ENCODE results near the gene RPS26.
"Not testable (repeated sequence)": the region's sequence is repeated elsewhere in the genome, so short reads cannot be mapped to it uniquely, and the experiment has no call there.

Gene RPS26

DNA sequence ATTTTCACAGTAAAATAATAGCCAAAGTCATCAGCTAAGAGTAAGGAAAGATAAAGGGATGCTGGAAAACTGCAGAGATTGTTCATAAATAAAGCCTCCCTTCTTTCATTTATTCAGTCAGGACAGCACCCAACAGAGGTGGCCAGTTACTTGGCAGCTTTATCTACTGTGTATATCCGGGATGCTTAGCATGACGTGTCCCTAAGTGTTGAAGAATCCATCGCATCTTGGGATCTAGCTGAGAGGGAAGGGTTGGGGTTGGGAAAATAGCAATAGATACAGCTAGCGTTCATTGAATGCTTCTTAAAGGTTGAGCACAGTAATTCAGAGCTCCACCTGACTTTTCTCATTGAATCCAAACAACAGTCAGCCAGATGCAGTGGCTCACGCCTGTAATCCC lies 32.7 kb downstream of the RPS26 start:
- H3K36me3 ChIP-seq (ENCODE audit: control insufficient read depth, insufficient read depth, low read length) = no peaks in the 10 kb centered on the region
- H3K27me3 ChIP-seq (replicated peaks; ENCODE audit: control insufficient read depth, insufficient read depth, low read length, poor library complexity, severe bottlenecking) = no peaks in the 10 kb centered on the region
- H3K9me3 ChIP-seq (ENCODE audit: control insufficient read depth, low read length) = no peaks in the 10 kb centered on the region
- no peak overlapping the region for H3K4me3 ChIP-seq (ENCODE audit: insufficient read depth, low read depth, low read length, poor library complexity, severe bottlenecking)
- no peak overlapping the region for H3K27ac ChIP-seq (ENCODE audit: insufficient read depth, low read length, poor library complexity, severe bottlenecking)
- H3K4me1 ChIP-seq (ENCODE audit: control insufficient read depth, insufficient read depth, low read length, poor library complexity, severe bottlenecking) = peaks cover 6% of the 10 kb centered on the region
- no peak for DNase-seq

- not testable (repeated sequence) for H3K4me3 ChIP-seq (ENCODE audit: insufficient read depth, low read depth, low read length, poor library complexity, severe bottlenecking); H3K27me3 ChIP-seq (replicated peaks; ENCODE audit: control insufficient read depth, insufficient read depth, low read length, poor library complexity, severe bottlenecking); H3K9me3 ChIP-seq (ENCODE audit: control insufficient read depth, low read length); DNase-seq; H3K27ac ChIP-seq (ENCODE audit: insufficient read depth, low read length, poor library complexity, severe bottlenecking); H3K36me3 ChIP-seq (ENCODE audit: control insufficient read depth, insufficient read depth, low read length)
- peaks cover 17% of the 10 kb centered on the region for H3K4me1 ChIP-seq (ENCODE audit: control insufficient read depth, insufficient read depth, low read length, poor library complexity, severe bottlenecking)
Measured at GRCh38 chr12:56077966-56078365, 36.2 kb downstream of the RPS26 start.

- no peak for DNase-seq
- Histone ChIP-seq H3K9me3 (ENCODE audit: control insufficient read depth, low read length) (no peaks in the 10 kb centered on the region), H3K4me1 (ENCODE audit: control insufficient read depth, insufficient read depth, low read length, poor library complexity, severe bottlenecking) (peaks cover 17% of the 10 kb centered on the region), H3K36me3 (ENCODE audit: control insufficient read depth, insufficient read depth, low read length) (no peaks in the 10 kb centered on the region), H3K4me3 (ENCODE audit: insufficient read depth, low read depth, low read length, poor library complexity, severe bottlenecking) (no peak overlapping the region), H3K27ac (ENCODE audit: insufficient read depth, low read length, poor library complexity, severe bottlenecking) (no peak overlapping the region), H3K27me3 (replicated peaks; ENCODE audit: control insufficient read depth, insufficient read depth, low read length, poor library complexity, severe bottlenecking) (no peaks in the 10 kb centered on the region)
Measured at GRCh38 chr12:56078427-56078826, 36.7 kb downstream of the RPS26 start.

GRCh38 chr12:56078931-56079722 lies 37.4 kb downstream of the RPS26 start:
- Histone ChIP-seq H3K36me3 (ENCODE audit: control insufficient read depth, insufficient read depth, low read length) (no peaks in the 10 kb centered on the region), H3K4me1 (ENCODE audit: control insufficient read depth, insufficient read depth, low read length, poor library complexity, severe bottlenecking) (peaks cover 17% of the 10 kb centered on the region), H3K9me3 (ENCODE audit: control insufficient read depth, low read length) (no peaks in the 10 kb centered on the region), H3K27me3 (replicated peaks; ENCODE audit: control insufficient read depth, insufficient read depth, low read length, poor library complexity, severe bottlenecking) (no peaks in the 10 kb centered on the region), H3K4me3 (ENCODE audit: insufficient read depth, low read depth, low read length, poor library complexity, severe bottlenecking) (peak overlapping the region; percentile 66), H3K27ac (ENCODE audit: insufficient read depth, low read length, poor library complexity, severe bottlenecking) (no peak overlapping the region)
- DNase-seq = peak in 2 of 3 donors; percentile 15 to 39

DNA sequence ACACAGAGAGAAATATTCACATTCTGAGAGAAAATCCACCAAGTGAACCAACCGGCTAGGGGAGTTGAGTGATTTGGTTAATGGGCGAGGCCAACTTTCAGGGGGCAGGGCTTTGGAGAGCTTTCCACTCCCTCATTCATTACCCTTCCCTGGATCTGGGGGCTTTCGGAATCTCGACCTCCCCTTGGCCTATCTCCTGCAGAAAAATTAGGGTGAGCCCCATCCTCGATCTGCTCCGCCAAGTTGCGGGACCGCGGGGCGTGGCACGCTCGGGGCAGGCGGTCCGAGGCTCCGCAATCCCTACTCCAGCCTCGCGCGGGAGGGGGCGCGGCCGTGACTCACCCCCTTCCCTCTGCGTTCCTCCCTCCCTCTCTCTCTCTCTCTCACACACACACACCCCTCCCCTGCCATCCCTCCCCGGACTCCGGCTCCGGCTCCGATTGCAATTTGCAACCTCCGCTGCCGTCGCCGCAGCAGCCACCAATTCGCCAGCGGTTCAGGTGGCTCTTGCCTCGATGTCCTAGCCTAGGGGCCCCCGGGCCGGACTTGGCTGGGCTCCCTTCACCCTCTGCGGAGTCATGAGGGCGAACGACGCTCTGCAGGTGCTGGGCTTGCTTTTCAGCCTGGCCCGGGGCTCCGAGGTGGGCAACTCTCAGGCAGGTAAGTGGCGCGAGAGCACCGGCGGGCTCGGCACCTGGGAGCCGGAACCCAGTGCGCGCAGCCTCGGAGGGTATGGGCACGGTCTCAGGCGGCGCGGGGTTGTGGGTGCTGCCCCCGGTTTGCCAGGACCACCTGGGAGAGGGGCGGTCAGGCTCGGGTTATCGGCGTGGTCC lies 38.2 kb downstream of the RPS26 start, which contains the start of gene ERBB3:
Gene ERBB3 (plus strand): TSS at position 443 of the 833 bp plus-strand sequence. CDS start 136 bp downstream, at position 579.
- H3K4me1 ChIP-seq (ENCODE audit: control insufficient read depth, insufficient read depth, low read length, poor library complexity, severe bottlenecking) = peaks cover 17% of the 10 kb centered on the region
- H3K27ac ChIP-seq (ENCODE audit: insufficient read depth, low read length, poor library complexity, severe bottlenecking) = peak within 1 kb of the TSS; percentile 22
- H3K4me3 ChIP-seq (ENCODE audit: insufficient read depth, low read depth, low read length, poor library complexity, severe bottlenecking) = peak within 1 kb of the TSS; percentile 66
- H3K9me3 ChIP-seq (ENCODE audit: control insufficient read depth, low read length) = no peaks in the 10 kb centered on the region
- no peaks in the 10 kb centered on the region for H3K27me3 ChIP-seq (replicated peaks; ENCODE audit: control insufficient read depth, insufficient read depth, low read length, poor library complexity, severe bottlenecking)
- no peaks in the 10 kb centered on the region for H3K36me3 ChIP-seq (ENCODE audit: control insufficient read depth, insufficient read depth, low read length)
- DNase-seq = peak; percentile 47 to 59 (median 51)

DNA sequence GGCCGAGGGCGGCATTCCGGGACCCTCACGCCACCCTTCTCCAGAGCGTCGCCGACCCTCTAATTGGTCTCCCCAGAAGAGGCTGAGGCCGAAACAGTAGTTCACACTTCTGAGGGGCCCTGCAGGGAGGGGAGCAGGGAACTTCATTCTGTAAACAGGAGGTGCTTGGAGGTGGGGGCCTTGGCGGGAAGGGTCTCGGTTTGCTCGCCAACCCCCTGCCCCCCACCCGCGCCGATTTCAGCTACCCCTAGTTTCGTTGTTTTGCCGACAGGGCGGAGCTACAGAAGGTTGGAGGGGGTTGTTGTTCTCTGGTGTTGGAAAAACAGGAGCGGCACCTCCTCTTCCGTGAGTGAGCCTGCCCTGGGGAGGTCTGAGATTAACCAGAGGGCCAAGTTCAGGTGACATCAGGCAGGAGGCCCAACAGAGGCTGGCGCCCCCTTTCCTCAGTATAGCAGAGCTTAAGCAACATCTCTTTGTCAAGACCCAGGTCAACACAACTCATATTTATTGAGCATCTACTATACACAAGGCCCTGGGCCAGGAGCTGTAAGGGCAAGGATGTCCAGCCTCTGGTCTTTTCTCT lies 38.9 kb downstream of the RPS26 start:
- Histone ChIP-seq H3K27ac (ENCODE audit: insufficient read depth, low read length, poor library complexity, severe bottlenecking) (peak overlapping the region; percentile 22), H3K4me3 (ENCODE audit: insufficient read depth, low read depth, low read length, poor library complexity, severe bottlenecking) (peak overlapping the region; percentile 66)

DNA sequence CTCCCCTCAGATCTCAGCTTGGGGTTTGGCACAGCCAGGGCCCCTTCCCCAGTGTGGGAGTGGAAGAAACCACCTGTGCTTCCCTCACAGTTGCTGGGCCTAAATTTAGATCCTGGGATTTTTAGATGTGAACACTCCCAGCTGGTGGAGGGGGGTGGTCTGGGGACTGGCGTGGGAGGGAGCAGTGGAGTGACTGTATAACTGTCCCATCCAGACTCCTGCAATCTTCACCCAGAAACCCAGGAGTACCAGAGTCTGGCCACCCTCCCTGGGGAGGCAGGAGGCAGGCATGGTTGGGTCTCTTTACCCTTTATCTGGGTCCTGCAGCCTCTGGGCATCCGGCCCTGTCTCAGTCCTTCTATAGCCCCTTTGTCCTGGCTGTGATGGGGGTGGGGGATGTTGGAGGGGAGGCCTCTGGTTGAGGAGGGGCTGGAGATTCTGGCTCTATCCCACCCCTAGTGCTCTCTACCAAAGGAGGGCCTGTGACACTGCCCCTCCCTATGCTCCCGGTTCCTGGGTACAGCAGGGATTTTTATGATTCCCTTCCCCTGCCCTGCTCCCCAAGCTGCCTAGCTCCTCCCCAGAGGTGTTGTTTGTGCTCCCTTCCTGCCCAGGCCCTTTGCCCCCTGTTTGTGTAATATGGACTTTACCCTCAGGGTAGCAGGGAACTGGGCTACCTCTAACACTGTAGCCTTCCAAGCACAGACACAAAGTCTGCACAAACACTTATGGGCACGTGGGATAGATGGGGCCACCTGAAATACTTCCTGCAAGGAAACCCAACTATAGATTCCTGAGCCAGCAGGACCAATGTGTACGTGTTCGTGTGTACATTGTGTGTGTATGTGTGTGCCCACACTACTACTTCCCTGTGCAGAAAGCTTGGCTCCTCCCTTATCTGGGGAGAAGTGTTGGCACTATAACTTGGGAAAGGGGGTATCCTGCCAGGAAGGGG lies 40.0 kb downstream of the RPS26 start:
- no peak for DNase-seq
- no peak overlapping the region for H3K4me3 ChIP-seq (ENCODE audit: insufficient read depth, low read depth, low read length, poor library complexity, severe bottlenecking)
- no peaks in the 10 kb centered on the region for H3K27me3 ChIP-seq (replicated peaks; ENCODE audit: control insufficient read depth, insufficient read depth, low read length, poor library complexity, severe bottlenecking)
- no peak overlapping the region for H3K27ac ChIP-seq (ENCODE audit: insufficient read depth, low read length, poor library complexity, severe bottlenecking)
- no peaks in the 10 kb centered on the region for H3K36me3 ChIP-seq (ENCODE audit: control insufficient read depth, insufficient read depth, low read length)
- no peaks in the 10 kb centered on the region for H3K9me3 ChIP-seq (ENCODE audit: control insufficient read depth, low read length)
- H3K4me1 ChIP-seq (ENCODE audit: control insufficient read depth, insufficient read depth, low read length, poor library complexity, severe bottlenecking) = peaks cover 17% of the 10 kb centered on the region

More for the DNA sequence above, 38.9 kb downstream of the RPS26 start:
- DNase-seq = no peak
- no peaks in the 10 kb centered on the region for H3K36me3 ChIP-seq (ENCODE audit: control insufficient read depth, insufficient read depth, low read length)
- peaks cover 17% of the 10 kb centered on the region for H3K4me1 ChIP-seq (ENCODE audit: control insufficient read depth, insufficient read depth, low read length, poor library complexity, severe bottlenecking)
- H3K9me3 ChIP-seq (ENCODE audit: control insufficient read depth, low read length) = no peaks in the 10 kb centered on the region
- H3K27me3 ChIP-seq (replicated peaks; ENCODE audit: control insufficient read depth, insufficient read depth, low read length, poor library complexity, severe bottlenecking) = no peaks in the 10 kb centered on the region

DNA sequence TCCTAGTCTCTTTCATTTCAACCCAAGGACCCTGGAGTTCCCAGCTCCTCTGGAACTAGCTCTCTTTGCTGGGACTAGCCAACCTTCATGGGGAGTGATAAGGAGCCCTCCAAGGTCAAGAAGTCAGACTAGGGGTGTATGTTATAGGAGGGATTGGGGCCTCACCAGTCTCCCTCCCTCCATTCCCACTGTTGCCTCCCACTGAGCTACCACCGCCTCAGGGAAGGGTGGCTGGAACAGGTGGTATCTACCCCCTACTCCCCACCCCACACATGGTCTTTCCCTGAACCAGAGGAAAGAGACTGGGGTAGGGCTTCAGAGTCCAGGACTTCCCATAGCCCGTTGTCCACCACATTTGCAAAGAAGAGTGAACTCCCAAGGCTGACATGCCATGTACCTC lies 40.7 kb downstream of the RPS26 start:
- Histone ChIP-seq H3K4me3 (ENCODE audit: insufficient read depth, low read depth, low read length, poor library complexity, severe bottlenecking) (no peak overlapping the region), H3K27me3 (replicated peaks; ENCODE audit: control insufficient read depth, insufficient read depth, low read length, poor library complexity, severe bottlenecking) (no peaks in the 10 kb centered on the region), H3K36me3 (ENCODE audit: control insufficient read depth, insufficient read depth, low read length) (no peaks in the 10 kb centered on the region), H3K9me3 (ENCODE audit: control insufficient read depth, low read length) (no peaks in the 10 kb centered on the region), H3K4me1 (ENCODE audit: control insufficient read depth, insufficient read depth, low read length, poor library complexity, severe bottlenecking) (peaks cover 17% of the 10 kb centered on the region), H3K27ac (ENCODE audit: insufficient read depth, low read length, poor library complexity, severe bottlenecking) (no peak overlapping the region)
- no peak for DNase-seq

DNA sequence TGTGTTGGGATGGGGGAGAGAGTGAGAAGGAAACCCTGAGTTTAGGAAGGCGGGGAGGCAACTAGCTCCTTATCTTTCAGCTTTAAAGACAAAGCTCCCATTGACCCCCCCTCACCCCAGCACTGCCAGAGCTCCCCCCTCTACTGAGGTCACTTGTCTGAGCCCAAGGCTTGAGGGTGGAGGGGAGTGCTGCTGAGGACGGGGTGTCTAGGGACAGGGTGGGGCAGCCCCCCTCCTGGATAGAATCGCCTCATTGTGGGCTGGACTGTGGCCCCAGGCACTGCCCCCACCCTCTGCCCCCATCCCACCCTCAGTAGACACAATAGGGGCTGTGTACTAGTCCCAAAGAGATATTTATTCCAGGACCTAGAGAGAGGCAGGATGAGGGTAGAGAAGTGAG lies 41.2 kb downstream of the RPS26 start:
- H3K27me3 ChIP-seq (replicated peaks; ENCODE audit: control insufficient read depth, insufficient read depth, low read length, poor library complexity, severe bottlenecking) = no peaks in the 10 kb centered on the region
- no peaks in the 10 kb centered on the region for H3K36me3 ChIP-seq (ENCODE audit: control insufficient read depth, insufficient read depth, low read length)
- no peak overlapping the region for H3K27ac ChIP-seq (ENCODE audit: insufficient read depth, low read length, poor library complexity, severe bottlenecking)
- H3K9me3 ChIP-seq (ENCODE audit: control insufficient read depth, low read length) = no peaks in the 10 kb centered on the region
- peaks cover 17% of the 10 kb centered on the region for H3K4me1 ChIP-seq (ENCODE audit: control insufficient read depth, insufficient read depth, low read length, poor library complexity, severe bottlenecking)
- H3K4me3 ChIP-seq (ENCODE audit: insufficient read depth, low read depth, low read length, poor library complexity, severe bottlenecking) = no peak overlapping the region
- no peak for DNase-seq

Data from effector memory CD4-positive, alpha-beta T cell (primary cell).